Ovary (tissue), 3 donors: ENCODE results near the gene EPYC.

Experiments
- EP300 ChIP-seq: sonication (generic); formaldehyde crosslinking; IDR thresholded peaks from one replicate; pipeline ENCODE4 v1.6.1; 2017; ENCODE audit warnings: antibody characterized with exemption
- POLR2A ChIP-seq: fragments of 450-650 bp; IDR thresholded peaks from one replicate; pipeline ENCODE4 v1.6.1; 2017; ENCODE audit warnings: antibody characterized with exemption, mild to moderate bottlenecking, moderate library complexity
- TF ChIP-seq, protein P1 (sequence below), 3 donors: fragments of 450-650 bp in 2 of 3; fragments of 200-600 bp in 1 of 3; IDR thresholded peaks; one replicate each; pipeline versions ENCODE4 v1.5.1 to v1.8.0; 2016 to 2022; ENCODE audit warnings: antibody characterized with exemption in 3 of 3, mild to moderate bottlenecking in 1 of 3
- donor health status: DM: no; HTN: no; CAD: no.

DNA sequence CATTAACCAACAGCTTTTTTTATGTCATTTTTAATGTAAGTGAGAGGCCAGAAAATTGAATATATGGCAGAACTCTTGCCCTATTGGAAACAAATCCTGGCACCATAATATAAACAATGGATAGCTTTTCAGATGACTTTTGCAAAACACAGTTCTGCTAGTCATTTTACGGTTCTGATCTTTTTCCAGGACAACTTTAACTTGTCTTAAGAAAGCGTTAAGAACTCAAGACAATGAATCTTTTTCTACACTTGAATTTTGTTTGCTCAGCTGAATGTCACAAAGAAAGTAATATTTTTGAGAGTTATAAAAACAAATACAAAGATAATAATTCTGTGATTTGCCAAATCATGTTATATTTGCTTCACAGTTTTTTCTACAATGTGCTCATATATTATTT lies 39.8 kb upstream of the EPYC start:
- TF ChIP-seq, protein P1, sequence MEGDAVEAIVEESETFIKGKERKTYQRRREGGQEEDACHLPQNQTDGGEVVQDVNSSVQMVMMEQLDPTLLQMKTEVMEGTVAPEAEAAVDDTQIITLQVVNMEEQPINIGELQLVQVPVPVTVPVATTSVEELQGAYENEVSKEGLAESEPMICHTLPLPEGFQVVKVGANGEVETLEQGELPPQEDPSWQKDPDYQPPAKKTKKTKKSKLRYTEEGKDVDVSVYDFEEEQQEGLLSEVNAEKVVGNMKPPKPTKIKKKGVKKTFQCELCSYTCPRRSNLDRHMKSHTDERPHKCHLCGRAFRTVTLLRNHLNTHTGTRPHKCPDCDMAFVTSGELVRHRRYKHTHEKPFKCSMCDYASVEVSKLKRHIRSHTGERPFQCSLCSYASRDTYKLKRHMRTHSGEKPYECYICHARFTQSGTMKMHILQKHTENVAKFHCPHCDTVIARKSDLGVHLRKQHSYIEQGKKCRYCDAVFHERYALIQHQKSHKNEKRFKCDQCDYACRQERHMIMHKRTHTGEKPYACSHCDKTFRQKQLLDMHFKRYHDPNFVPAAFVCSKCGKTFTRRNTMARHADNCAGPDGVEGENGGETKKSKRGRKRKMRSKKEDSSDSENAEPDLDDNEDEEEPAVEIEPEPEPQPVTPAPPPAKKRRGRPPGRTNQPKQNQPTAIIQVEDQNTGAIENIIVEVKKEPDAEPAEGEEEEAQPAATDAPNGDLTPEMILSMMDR (IDR thresholded peaks at IDR 0.05): no peak
- TF ChIP-seq EP300 (no peak), POLR2A (no peak)
